ENCODE data around the gene SLC9A3.
A peak's percentile ranks its signal among the peaks of the same experiment; 100 is the strongest.
"Not testable (repeated sequence)": the region's sequence is repeated elsewhere in the genome, so short reads cannot be mapped to it uniquely, and the experiment has no call there.

SLC9A3 gene

DNA sequence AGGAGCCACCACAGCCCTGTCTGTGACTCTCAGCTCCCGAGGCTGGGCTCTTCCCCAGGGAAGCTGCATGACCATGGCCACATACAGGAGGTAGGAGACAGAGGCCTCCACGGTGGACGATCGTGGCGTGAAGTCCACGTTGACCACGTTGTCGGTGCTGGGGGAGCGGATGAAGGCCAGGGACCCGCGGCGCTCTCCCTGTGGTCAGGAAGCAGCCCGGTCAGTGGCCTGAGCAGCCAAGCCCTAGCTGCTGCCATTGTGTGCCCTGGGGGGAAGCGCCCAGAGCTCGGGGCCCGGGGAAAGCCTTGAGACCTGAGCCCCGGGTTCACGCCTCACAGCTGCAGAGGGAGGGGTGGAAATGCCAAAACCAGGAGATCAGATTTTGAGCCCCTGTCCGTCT is 47.0 kb downstream of the SLC9A3 start:
- no peak for DNase-seq (ENCODE audit: low read depth)
- TF ChIP-seq, protein P1, sequence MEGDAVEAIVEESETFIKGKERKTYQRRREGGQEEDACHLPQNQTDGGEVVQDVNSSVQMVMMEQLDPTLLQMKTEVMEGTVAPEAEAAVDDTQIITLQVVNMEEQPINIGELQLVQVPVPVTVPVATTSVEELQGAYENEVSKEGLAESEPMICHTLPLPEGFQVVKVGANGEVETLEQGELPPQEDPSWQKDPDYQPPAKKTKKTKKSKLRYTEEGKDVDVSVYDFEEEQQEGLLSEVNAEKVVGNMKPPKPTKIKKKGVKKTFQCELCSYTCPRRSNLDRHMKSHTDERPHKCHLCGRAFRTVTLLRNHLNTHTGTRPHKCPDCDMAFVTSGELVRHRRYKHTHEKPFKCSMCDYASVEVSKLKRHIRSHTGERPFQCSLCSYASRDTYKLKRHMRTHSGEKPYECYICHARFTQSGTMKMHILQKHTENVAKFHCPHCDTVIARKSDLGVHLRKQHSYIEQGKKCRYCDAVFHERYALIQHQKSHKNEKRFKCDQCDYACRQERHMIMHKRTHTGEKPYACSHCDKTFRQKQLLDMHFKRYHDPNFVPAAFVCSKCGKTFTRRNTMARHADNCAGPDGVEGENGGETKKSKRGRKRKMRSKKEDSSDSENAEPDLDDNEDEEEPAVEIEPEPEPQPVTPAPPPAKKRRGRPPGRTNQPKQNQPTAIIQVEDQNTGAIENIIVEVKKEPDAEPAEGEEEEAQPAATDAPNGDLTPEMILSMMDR (IDR thresholded peaks at IDR 0.05; ENCODE audit: control insufficient read depth, insufficient read depth, low read depth, low read length, missing control alignments), result no peak
- H3K4me3 ChIP-seq (ENCODE audit: control insufficient read depth, low read depth, low read length), result no peak overlapping the region

DNA sequence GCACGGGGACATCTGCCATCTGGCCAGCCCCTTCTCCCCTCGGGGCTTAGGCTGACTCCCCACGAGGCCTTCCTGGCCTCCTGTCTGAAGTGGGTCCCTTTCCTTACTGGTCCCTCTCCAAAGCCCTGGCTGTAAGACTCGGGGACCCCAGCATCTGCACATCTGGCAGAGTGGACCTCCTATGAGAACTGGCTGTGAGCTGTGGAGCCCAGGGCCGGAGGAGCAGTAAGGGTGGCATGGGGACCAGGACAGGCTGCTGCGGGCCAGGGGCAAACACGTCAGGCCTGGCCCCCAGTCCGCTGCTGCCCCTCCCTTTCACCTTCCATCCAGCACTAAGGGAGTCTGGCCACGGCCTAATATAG is 47.5 kb downstream of the SLC9A3 start:
- no peak overlapping the region for H3K4me3 ChIP-seq (ENCODE audit: control insufficient read depth, low read depth, low read length)
- TF ChIP-seq, protein P1 (IDR thresholded peaks at IDR 0.05; ENCODE audit: control insufficient read depth, insufficient read depth, low read depth, low read length, missing control alignments), result no peak
- DNase-seq (ENCODE audit: low read depth), result no peak

DNA sequence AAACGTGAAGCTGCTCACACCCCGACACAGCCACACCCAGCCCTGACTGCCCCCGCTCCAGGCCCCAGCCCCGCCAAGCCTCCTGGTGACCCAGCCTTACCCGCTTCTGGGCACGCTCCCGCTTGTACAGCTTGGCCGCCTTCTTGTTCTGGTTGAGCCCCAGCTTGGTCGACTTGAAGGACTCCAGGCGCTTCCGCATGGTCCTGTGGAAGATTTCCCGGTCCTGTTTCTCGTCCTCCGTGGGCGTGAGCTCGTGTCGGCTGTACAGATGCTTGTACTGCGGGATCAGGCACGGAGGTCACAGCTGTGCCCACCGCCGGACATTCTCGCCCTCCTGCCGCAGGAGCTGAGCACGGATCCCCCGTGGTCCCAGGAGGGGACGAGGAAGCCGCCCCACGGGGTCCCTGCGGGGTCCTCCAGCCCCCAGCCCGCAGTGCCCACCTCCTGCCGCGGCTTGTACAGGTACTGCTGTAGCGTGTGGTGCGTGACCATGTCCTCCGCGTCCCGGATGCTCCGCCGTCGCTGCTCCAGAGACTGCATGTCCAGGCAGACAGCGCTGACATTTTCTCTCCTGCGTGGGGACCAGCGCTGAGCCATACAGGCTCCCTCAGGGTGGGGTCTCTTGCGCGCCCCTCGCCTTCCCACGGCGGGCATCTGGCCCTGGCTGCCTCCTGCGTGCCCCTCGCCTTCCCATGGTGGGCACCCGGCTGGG is 48.0 kb downstream of the SLC9A3 start:
- no peak for DNase-seq (ENCODE audit: low read depth)
- TF ChIP-seq, protein P1 (IDR thresholded peaks at IDR 0.05; ENCODE audit: control insufficient read depth, insufficient read depth, low read depth, low read length, missing control alignments), result no peak
- no peak overlapping the region for H3K4me3 ChIP-seq (ENCODE audit: control insufficient read depth, low read depth, low read length)

DNA sequence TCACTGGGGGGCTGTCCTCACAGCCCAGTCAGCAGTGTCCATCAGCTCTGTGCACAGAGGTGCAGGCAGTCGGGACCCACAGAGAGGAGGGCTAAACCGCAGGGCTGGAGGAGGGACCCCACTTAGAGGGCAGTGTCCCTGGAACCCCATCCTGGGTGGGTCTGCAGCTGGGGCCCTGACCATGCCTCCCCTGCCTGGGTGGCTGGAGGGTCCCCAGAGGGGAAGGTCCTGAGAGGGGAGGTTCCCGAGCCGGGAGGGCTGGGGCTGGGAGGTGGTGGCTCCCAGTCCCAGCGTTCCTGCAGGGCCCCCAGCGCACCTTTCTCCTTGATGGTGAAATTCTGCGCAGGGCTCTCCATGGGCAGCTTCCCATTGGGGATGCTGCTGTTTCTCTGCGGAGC is 48.5 kb downstream of the SLC9A3 start:
- H3K4me3 ChIP-seq (ENCODE audit: control insufficient read depth, low read depth, low read length), result no peak overlapping the region
- DNase-seq (ENCODE audit: low read depth), result no peak
- TF ChIP-seq, protein P1 (IDR thresholded peaks at IDR 0.05; ENCODE audit: control insufficient read depth, insufficient read depth, low read depth, low read length, missing control alignments), result no peak

DNA sequence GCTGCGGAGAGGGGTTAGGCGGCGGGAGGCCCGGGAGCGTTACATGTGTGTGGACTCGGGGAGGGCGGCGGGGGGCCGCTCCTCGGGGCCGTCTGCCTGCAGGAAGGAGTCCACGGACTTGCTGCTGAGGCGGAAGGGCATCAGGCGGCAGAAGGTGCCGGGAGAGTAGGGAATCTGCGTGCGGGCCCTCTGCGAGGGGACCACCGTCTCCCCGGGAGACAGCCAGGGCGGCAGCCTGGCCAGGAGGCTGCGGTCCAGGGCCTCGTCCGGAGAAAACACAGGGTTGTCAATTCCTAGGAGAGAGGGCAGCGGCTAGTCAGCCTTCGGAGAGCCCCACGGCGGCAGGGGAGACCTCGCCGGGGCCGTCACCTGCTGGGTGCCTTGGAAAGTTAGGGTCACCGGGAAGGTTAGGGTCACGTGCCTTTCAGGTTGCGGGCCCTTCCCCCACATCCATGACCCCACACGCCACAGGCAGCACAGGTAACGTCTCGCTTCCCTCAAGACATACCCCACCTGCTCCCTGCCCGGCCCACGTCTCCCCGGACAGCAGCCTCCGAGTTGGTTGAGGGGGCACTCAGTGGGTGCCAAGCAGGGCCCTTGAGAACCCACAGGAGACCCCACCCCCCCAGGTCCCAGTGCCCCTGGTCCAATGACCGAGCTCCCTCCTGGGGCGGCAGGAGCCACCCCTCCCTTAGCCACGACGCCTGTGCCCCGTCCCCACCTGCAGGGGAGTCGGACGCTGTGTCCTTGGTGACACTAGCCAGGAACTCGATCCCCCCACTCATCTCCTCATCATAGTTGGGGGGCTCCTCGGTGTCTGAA is 49.2 kb downstream of the SLC9A3 start:
- no peak for DNase-seq (ENCODE audit: low read depth)
- TF ChIP-seq, protein P1 (IDR thresholded peaks at IDR 0.05; ENCODE audit: control insufficient read depth, insufficient read depth, low read depth, low read length, missing control alignments), result no peak
- H3K4me3 ChIP-seq (ENCODE audit: control insufficient read depth, low read depth, low read length), result peak overlapping the region; percentile 86

DNA sequence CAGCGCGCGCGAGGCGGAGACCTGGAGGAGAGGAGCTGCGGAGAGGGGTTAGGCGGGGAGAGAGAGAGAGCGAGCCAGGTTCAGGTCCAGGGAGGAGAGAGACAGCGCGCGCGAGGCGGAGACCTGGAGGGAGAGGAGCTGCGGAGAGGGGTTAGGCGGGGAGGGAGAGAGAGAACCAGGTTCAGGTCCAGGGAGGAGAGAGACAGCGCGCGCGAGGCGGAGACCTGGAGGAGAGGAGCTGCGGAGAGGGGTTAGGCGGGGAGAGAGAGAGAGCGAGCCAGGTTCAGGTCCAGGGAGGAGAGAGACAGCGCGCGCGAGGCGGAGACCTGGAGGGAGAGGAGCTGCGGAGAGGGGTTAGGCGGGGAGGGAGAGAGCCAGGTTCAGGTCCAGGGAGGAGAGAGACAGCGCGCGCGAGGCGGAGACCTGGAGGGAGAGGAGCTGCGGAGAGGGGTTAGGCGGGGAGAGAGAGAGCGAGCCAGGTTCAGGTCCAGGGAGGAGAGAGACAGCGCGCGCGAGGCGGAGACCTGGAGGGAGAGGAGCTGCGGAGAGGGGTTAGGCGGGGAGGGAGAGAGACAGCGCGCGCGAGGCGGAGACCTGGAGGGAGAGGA is 49.9 kb downstream of the SLC9A3 start:
- H3K4me3 ChIP-seq (ENCODE audit: control insufficient read depth, low read depth, low read length), result peak overlapping the region; percentile 86
- DNase-seq (ENCODE audit: low read depth), result not testable (repeated sequence)

All from AG09309 (cell line).